Transverse colon (tissue), 3 donors: ENCODE data around the gene BUB3.

ENCODE experiments used
- EP300 ChIP-seq: sonication (generic); formaldehyde crosslinking; IDR thresholded peaks from one replicate; pipeline ENCODE4 v1.6.1; 2017; ENCODE audit warnings: antibody characterized with exemption, low read depth
- POLR2AphosphoS5 ChIP-seq, 3 donors: sonication (generic); formaldehyde crosslinking; IDR thresholded peaks; one replicate each; pipeline ENCODE4 v1.6.1; 2016; ENCODE audit warnings: antibody characterized with exemption in 3 of 3

DNA sequence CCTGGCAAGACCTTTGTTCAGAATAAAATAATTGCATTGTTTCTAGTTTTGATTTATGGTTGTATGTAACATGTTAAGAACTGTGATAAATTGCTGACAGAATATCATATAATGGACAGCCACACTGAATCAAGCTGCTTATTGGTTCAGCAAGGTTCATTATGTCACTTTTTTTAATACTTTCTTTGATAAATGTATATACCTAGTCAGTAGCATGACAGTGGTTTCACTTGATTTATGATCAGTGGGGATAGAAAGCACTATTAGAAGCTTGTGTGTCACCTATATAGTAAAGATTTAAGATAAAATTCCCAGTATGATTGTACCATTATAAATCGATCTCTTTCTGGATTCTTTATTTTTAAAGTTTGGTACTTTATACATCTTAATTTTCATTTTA lies 4.5 kb downstream of the BUB3 start:
- TF ChIP-seq POLR2AphosphoS5 (IDR thresholded peaks at IDR 0.05) (no peak), EP300 (no peak)
